G401 (cell line): Measurements from ENCODE around the gene ITGB7. TPM values are rescaled to one million over a fixed set of nuclear protein-coding genes. Genes with fewer than 3 reads are reported as not detected.

Experiments used
- DNase-seq: peaks from one replicate; pipeline ENCODE4 v3.0.0-alpha.2; 2015; ENCODE audit warnings: low spot score
- in situ Hi-C: cut with HindIII; loops from 2 replicates; pipeline ENCODE4 v1.10.0; 2016; ENCODE audit warnings: low sequenced_read_pairs, mixed read lengths
- total RNA-seq: library from RNA; depleted of rRNA; stranded (reverse); fragments of >200 nt; shearing (Covaris generic); gene quantifications from 2 replicates; pipeline ENCODE4 v1.2.3, GENCODE V29; 2014

Gene ITGB7
- total RNA-seq, 1 experiment from 2014 or later: 0.41 TPM

GRCh38 chr12:53201177-53201541 is 5.9 kb downstream of the ITGB7 start:
- in situ Hi-C loops: no loop called here
- DNase-seq: no peak

DNA sequence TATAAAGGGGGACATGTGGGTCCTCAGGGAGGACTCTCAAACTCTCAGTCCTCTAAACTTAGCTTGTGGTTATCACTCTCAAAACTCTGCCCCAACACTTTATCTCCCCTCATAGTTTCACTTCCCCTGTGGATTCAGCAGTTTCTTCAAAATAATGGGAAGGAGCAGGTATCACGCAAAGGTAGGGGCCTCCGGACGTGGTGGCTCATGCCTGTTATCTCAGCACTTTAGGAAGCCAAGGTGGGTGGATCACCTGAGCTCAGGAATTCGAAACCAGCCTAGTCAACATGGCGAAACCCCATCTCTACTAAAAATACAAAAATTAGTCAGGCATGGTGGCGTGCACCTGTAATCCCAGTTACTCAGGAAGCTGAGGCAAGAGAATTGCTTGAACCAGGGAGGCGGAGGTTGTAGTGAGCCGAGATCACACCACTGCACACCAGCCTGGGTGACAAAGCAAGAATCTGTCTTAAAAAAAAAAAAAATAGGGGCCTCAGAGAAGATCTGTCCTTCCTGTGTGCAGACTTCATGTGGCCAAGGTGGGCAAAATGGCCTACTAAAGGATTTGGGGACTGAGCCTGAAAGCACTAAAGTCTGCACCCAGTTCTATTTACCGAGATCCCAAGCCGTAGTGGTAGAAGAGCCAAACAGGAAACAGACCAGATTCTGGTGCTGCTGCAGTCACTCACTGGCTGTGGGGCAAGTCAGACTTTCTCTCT is 6.4 kb downstream of the ITGB7 start:
- in situ Hi-C loops: no loop called here

GRCh38 chr12:53200107-53200457 is 7.0 kb downstream of the ITGB7 start:
- in situ Hi-C loops: no loop called here
- DNase-seq: no peak

More for the DNA sequence above, 6.4 kb downstream of the ITGB7 start:
- no peak for DNase-seq

DNA sequence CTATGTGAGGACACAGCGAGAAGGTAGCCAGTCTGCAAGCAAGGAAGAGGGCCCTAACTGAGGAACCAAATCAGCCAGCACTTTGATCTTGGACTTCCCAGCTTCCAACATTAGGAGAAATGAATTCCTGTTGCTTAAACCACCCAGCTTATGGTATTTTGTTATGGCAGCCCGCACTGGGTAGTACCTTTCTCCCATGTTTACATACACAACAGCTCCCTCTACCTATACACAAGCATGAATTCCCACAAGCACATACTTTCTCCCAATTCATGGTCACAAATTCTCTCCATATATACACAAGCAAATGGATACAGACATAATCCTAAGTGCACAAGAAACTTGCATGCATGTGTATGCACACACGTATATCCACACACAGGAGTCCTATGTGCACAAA is 7.4 kb downstream of the ITGB7 start:
- no peak for DNase-seq
- in situ Hi-C loops: loop anchor here (10.0 kb wide), 1 partner anchor 125 kb away; the partner anchor contains the start of gene SPRYD3

DNA sequence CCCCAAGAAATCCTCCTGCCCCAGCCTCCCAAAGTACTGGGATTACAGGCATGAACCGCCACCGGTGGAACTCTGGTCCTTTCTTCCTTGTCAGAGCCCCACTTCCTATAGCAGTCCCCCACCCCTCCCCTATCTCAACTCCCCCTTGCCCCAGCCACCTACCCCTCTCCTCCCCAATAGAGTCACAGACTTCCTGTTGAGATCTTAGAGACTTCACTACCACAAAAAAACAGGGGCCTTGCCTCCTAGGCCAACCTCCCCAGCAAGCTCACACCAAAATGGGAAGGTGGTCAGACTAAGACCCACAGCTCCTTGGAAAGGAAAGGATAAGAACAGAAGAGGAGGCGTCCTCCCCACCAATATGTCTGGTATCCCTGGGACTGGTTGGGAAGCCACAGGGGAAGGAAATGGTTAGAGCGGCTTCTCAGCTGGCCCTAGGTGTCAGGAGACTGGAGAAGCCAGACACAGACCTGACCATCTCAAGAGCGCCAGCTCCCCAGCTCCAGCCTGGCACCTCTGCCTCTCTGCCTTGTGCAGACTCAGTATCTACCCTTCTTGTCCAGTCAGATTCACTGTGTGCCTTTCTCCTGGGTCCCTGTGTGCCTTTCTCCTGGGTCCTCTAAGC is 8.5 kb downstream of the ITGB7 start:
- in situ Hi-C loops: loop anchor here (10.0 kb wide), 1 partner anchor 124 kb away; the partner anchor contains the start of gene SPRYD3
- no peak for DNase-seq

DNA sequence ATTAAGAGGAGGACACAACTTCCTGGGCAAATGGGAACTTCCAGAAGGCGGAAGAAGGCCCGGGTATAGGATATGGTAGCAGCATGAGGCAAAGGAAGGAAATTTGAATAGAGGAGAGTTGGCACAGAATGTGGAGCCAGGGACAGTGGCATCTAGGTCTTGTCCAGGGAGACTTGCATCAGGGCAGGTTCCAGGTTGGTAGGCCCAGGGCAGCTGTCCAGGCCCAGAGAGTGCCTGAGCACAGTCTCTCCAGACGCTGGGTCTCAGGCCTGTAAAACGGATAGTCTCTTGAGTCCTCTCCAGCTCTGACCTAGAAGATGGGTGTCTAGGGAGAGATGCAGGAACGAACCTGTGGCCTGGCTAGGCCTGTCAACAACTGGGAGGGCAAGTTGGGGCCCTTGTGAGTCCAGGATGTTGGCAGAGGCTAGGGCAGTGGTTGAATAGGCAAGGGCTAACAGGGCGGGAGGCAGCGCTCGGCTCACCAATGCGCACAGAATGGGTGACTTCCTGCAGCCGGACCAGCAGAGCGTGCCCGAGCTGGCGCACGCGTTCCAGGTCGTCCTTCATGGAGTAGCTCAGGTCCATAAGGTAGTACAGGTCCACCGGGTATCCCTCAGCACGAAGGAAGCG is 9.9 kb downstream of the ITGB7 start:
- DNase-seq: no peak
- in situ Hi-C loops: loop anchor here (10.0 kb wide), 1 partner anchor 122 kb away; the partner anchor contains the start of gene SPRYD3

- in situ Hi-C loops: loop anchor here (10.0 kb wide), 1 partner anchor 122 kb away; the partner anchor contains the start of gene SPRYD3
These were observed 10.6 kb downstream of the ITGB7 start for GRCh38 chr12:53196486-53196885.

GRCh38 chr12:53195516-53196420 is 11.3 kb downstream of the ITGB7 start:
- in situ Hi-C loops: loop anchor here (10.0 kb wide), 1 partner anchor 121 kb away; the partner anchor contains the start of gene SPRYD3
- no peak for DNase-seq

More at GRCh38 chr12:53196486-53196885, 10.6 kb downstream of the ITGB7 start:
- no peak for DNase-seq

- in situ Hi-C loops: loop anchor here (10.0 kb wide), 1 partner anchor 120 kb away; the partner anchor contains the start of gene SPRYD3
- DNase-seq: no peak
These were observed 12.1 kb downstream of the ITGB7 start for GRCh38 chr12:53194973-53195372.

DNA sequence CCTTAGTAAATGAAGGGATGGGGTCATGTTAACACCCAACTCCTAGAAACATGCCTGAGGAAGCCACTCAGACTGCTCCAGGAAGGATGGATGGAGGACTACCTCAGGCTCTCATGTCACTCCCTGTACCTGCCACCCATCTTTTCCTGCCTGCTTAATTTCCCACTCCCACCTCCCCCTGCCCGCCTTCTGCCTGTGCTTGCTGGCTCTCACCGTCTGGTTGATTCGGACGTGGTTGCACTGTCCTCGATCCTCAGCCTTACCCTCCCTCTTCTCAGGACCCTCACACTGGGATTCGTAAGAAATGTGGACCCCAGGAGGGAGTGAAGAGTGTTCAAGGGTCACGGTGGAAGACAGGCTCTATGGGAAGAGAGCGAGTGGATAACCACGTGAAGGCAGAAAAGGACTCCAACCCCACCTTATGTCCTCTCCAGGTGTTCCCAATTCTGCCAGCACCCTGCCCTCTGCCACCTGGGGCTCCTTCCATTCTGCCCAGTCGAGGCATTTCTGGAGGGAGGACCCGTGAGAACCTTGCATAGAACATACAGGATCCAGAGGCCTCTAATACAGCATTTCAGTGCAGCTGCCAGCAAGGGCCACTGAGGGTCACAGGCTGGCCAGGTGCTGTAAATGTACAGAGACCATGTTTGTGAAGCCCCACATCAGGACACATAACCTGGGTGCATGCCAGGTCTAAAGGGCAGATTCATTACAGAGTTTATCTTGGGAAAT is 12.9 kb downstream of the ITGB7 start:
- in situ Hi-C loops: loop anchor here (10.0 kb wide), 1 partner anchor 119 kb away; the partner anchor contains the start of gene SPRYD3

DNA sequence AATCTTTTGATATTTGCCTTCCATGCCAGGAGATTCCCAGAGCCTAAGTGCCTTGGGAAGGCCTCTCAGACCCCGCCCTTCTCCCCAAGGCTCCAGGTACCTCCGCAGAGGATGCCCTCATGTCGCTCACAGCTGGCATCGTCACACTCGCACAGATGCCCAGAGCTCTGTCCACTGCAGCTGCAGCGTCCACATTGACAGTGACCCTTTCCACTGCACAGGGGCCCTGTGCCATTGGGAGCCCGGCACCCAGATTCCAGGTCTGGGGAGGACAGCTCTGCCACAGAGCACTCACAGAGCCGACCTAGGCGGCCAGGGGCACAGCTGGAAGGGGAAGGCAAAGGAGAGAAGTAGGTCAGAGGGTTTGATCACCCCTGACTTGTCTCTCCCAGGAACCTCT is 14.0 kb downstream of the ITGB7 start:
- DNase-seq: no peak
- in situ Hi-C loops: loop anchor here (10.0 kb wide), 1 partner anchor 118 kb away; the partner anchor contains the start of gene SPRYD3

More for the DNA sequence above, 12.9 kb downstream of the ITGB7 start:
- DNase-seq: no peak

DNA sequence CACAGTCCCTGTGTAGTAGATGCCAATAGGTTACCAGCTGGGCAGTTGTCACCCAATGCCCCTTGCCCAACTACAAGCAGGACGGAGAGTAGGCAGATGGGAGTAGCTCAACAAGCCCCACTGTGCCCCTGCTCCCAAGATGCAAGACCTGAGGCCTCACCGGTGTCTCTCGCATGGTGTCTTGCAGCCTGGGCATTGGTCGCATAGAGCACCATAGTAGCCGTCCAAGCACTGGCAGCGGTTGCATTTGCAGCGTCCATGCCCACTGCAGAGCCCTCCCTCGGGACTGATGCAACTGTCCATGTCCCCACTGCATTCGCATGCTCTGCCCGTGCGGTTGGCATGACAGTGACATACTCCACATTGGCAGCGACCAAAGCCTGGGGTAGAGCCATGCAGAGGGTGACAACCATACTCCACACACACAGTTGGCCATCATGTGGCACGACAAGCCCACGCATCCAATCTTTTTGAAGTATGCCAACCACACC is 14.5 kb downstream of the ITGB7 start:
- in situ Hi-C loops: loop anchor here (10.0 kb wide), 1 partner anchor 118 kb away; the partner anchor contains the start of gene SPRYD3
- no peak for DNase-seq

DNA sequence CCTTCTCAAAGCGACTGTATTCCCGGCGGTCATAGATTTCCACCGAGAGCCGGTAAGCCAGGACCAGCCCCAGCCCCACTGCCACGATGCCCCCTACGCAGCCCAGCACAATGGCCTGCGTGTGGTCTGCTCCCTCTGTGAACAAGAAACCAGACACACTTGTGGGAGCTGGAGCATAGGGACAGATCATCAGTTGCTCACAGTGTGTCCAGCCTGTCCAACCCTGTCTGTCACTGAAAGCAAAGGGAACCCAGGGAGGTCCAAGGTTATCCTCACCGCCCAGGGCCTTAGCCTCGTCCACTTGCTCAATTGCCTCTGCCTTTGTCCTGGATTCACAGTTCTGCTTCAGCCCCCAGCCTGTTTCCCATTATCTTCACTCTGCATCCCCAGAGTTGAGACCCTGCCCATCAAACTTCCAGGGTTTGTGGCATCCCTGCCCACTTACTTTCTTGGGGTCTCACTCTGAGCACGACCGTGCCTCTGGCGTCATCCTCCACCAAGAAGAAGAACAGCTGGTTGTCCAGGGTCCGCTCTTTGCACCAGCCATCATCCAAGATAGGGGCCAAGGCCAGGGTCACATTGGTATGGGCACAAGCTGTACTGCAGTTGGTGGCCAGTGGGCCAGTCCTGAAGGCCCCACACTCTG is 15.0 kb downstream of the ITGB7 start:
- in situ Hi-C loops: loop anchor here (10.0 kb wide), 1 partner anchor 117 kb away; the partner anchor contains the start of gene SPRYD3
- DNase-seq: no peak

DNA sequence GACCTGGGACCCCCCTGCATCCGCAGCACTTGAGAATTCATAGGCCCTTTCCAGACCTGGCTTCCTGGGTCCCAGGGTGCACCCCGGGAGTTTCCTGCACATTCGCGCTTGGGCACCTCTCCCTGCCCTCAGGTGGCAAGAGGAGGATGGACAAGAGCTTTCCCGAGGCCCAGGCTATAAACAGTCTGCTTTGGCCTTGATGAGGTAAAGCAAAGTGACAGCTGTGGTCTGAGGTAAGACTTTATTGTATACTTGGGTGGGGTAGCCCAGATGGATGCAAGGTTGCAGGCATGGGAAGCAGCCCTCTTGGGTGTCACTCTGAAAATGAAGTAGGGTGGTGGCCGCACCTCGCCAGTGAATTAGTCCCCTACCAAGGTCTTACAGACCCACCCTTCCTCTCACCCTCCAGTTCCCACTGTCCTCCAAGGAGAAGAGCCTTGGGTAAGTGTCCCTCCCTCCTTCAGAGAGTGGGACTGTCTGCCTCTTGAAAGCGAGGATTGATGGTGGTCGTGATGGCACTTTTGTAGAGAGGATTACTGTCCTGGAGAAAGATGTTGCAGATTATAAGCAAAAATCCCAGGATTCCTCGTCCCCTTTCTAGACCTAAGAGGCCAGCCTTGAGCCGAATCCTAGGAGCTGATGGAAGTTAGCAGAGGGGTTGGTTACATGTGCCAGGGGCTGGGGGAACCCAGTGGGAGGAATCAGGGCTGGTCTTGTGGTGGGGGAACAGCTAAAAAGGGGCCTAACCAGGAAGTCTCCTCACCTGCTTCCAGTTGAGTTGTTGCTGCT is 15.8 kb downstream of the ITGB7 start:
- DNase-seq: no peak
- in situ Hi-C loops: loop anchor here (10.0 kb wide), 1 partner anchor 116 kb away; the partner anchor contains the start of gene SPRYD3

DNA sequence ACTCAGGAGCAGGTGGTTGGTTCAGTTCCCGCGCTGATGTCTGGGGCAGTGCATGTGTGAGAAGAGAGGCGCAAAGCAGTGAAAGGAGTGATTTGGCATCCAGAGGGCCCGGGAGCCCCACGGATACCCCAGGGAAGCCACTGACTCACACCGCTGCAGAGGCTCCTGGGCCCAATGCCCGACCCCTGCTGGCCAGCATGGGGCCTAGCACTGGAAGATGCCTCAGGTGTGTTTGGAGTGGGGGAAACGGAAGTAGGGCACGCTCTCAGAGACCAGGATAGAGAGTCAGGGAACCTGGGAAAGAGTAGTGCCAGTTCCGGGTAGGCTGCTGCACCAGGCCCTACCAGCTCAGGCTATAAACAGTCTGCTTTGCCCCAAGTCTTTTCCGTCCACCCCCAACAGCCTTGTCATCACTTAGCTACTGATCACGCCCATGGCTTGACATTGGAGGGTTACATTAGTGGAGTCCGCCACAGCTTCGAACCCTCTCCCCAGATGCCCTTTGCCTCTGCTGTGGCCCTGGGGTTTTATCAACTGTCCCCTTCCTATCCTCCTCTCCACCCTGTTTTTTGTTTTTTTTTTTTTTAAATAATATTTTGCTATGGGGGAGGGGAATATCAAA is 16.8 kb downstream of the ITGB7 start:
- in situ Hi-C loops: loop anchor here (10.0 kb wide), 1 partner anchor 115 kb away; the partner anchor contains the start of gene SPRYD3
- DNase-seq: peak; percentile 45
